Loucy (cell line): ENCODE measurements around the gene CTNNAL1.

Experiments used
- EZH2phosphoT487 ChIP-seq: fragments of 200-600 bp; IDR thresholded peaks from 2 replicates; pipeline ENCODE4 v1.6.1; 2018; ENCODE audit warnings: antibody characterized with exemption, mild to moderate bottlenecking, moderate library complexity, borderline replicate concordance
- TF ChIP-seq, protein P1 (sequence below): fragments of 200-600 bp; sonication (generic); conservative IDR thresholded peaks from 2 replicates; pipeline ENCODE4 v1.5.1; 2014; ENCODE audit warnings: mild to moderate bottlenecking, antibody characterized with exemption, low read length

DNA sequence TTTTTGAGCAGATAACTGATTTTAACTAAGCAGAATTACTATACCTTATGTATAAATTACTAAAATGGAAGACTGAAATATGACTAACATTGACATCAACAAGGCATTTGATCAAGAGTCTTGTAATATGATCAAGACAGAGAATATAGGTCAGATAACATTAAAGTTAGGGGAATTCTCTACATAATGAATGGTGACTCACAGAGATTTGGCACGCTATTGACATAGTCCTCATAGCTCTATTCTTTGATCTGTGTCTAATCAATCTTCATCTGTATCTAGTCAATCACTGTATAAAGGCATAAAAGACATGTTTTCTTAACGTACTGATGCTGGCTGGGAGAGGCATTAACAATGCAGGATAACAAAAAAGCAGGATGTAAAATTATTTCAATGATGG lies 61.7 kb downstream of the CTNNAL1 start:
- TF ChIP-seq, protein P1, sequence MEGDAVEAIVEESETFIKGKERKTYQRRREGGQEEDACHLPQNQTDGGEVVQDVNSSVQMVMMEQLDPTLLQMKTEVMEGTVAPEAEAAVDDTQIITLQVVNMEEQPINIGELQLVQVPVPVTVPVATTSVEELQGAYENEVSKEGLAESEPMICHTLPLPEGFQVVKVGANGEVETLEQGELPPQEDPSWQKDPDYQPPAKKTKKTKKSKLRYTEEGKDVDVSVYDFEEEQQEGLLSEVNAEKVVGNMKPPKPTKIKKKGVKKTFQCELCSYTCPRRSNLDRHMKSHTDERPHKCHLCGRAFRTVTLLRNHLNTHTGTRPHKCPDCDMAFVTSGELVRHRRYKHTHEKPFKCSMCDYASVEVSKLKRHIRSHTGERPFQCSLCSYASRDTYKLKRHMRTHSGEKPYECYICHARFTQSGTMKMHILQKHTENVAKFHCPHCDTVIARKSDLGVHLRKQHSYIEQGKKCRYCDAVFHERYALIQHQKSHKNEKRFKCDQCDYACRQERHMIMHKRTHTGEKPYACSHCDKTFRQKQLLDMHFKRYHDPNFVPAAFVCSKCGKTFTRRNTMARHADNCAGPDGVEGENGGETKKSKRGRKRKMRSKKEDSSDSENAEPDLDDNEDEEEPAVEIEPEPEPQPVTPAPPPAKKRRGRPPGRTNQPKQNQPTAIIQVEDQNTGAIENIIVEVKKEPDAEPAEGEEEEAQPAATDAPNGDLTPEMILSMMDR = no peak
- TF ChIP-seq EZH2phosphoT487 = no peak
